ENCODE results near the gene PTF1A. TPM values are rescaled to one million over a fixed set of nuclear protein-coding genes. Genes with fewer than 3 reads are reported as not detected.

Gene PTF1A
- total RNA-seq, 1 donor from 2014 or later = not detected

DNA sequence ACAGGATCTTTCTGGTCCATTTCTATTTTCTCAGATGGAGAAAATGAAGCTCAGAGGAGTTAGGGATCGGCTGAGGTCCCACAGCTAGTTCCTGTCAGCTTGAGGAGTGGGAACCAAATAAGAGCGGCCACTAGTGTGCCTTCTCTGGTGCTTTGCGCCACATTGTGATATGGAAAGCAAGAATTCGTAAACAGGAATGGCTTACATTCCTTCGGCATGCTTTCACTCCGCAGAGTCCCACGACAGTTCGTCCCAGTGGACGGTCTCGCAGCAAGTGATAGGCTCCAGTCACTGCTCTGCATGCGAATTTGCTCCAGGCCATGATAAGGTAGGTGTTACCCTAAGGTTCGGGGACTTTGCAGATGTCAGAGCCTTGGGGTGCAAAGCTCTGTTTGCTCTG, 41.5 kb upstream of the PTF1A start:
- Histone ChIP-seq H3K4me2 (ENCODE audit: low read length) (no peak overlapping the region), H2AFZ (ENCODE audit: low read depth, low read length) (no peak overlapping the region), H4K20me1 (ENCODE audit: insufficient read depth, low read length) (no peaks in the 10 kb centered on the region), H3K79me2 (ENCODE audit: insufficient read depth, low read length) (no peaks in the 10 kb centered on the region), H3K27me3 (ENCODE audit: insufficient read depth, low read length) (no peaks in the 10 kb centered on the region), H3K27ac (ENCODE audit: low read depth, low read length) (no peak overlapping the region), H3K9me3 (ENCODE audit: insufficient read depth, low read depth, low read length) (no peaks in the 10 kb centered on the region), H3K9ac (ENCODE audit: low read length) (no peak overlapping the region), H3K36me3 (ENCODE audit: insufficient read depth, low read length) (no peaks in the 10 kb centered on the region), H3K4me1 (ENCODE audit: insufficient read depth, low read length) (no peaks in the 10 kb centered on the region), H3K4me3 (ENCODE audit: insufficient read depth, low read depth, low read length) (no peak overlapping the region)
- Mint-ChIP-seq H3K27me3 (ENCODE audit: low read depth, unreplicated experiment) (peaks cover 16% of the 10 kb centered on the region), H3K36me3 (ENCODE audit: low read depth, unreplicated experiment) (no peaks in the 10 kb centered on the region), H3K9me3 (ENCODE audit: unreplicated experiment) (peaks cover 2% of the 10 kb centered on the region), H3K27ac (ENCODE audit: unreplicated experiment) (no peak overlapping the region), H3K4me3 (ENCODE audit: unreplicated experiment) (no peak overlapping the region), H3K4me1 (ENCODE audit: low read depth, unreplicated experiment) (no peaks in the 10 kb centered on the region)
- no peak for TF ChIP-seq CTCF (IDR thresholded peaks at IDR 0.05; ENCODE audit: insufficient read depth, low read depth, low read length)
- TF ChIP-seq EZH2 (IDR thresholded peaks at IDR 0.05; ENCODE audit: insufficient read depth, low read length) = no peak
- FAIRE-seq (no peak), DNase-seq (ENCODE audit: low read depth) (no peak)

- Mint-ChIP-seq H3K9me3 (ENCODE audit: unreplicated experiment) (peaks cover 2% of the 10 kb centered on the region), H3K4me3 (ENCODE audit: unreplicated experiment) (no peak overlapping the region), H3K36me3 (ENCODE audit: low read depth, unreplicated experiment) (no peaks in the 10 kb centered on the region), H3K27ac (ENCODE audit: unreplicated experiment) (no peak overlapping the region), H3K27me3 (ENCODE audit: low read depth, unreplicated experiment) (peaks cover 20% of the 10 kb centered on the region), H3K4me1 (ENCODE audit: low read depth, unreplicated experiment) (no peaks in the 10 kb centered on the region)
- FAIRE-seq (no peak), DNase-seq (ENCODE audit: low read depth) (no peak)
- TF ChIP-seq CTCF (IDR thresholded peaks at IDR 0.05; ENCODE audit: insufficient read depth, low read depth, low read length) (no peak), EZH2 (IDR thresholded peaks at IDR 0.05; ENCODE audit: insufficient read depth, low read length) (no peak)
- no peaks in the 10 kb centered on the region for H3K79me2 ChIP-seq (ENCODE audit: insufficient read depth, low read length)
- H3K4me3 ChIP-seq (ENCODE audit: insufficient read depth, low read depth, low read length) = no peak overlapping the region
- H3K36me3 ChIP-seq (ENCODE audit: insufficient read depth, low read length) = no peaks in the 10 kb centered on the region
- no peak overlapping the region for H3K4me2 ChIP-seq (ENCODE audit: low read length)
- H3K27me3 ChIP-seq (ENCODE audit: insufficient read depth, low read length) = no peaks in the 10 kb centered on the region
- no peaks in the 10 kb centered on the region for H3K4me1 ChIP-seq (ENCODE audit: insufficient read depth, low read length)
- no peaks in the 10 kb centered on the region for H3K9me3 ChIP-seq (ENCODE audit: insufficient read depth, low read depth, low read length)
- no peaks in the 10 kb centered on the region for H4K20me1 ChIP-seq (ENCODE audit: insufficient read depth, low read length)
- H3K27ac ChIP-seq (ENCODE audit: low read depth, low read length) = no peak overlapping the region
- H2AFZ ChIP-seq (ENCODE audit: low read depth, low read length) = no peak overlapping the region
- no peak overlapping the region for H3K9ac ChIP-seq (ENCODE audit: low read length)
These were observed 41.0 kb upstream of the PTF1A start for GRCh38 chr10:23151071-23151470.

- FAIRE-seq = no peak
- H3K36me3 Mint-ChIP-seq (ENCODE audit: low read depth, unreplicated experiment) = no peaks in the 10 kb centered on the region
- Histone ChIP-seq H3K4me1 (ENCODE audit: insufficient read depth, low read length) (no peaks in the 10 kb centered on the region), H3K27ac (ENCODE audit: low read depth, low read length) (no peak overlapping the region), H3K4me2 (ENCODE audit: low read length) (no peak overlapping the region), H4K20me1 (ENCODE audit: insufficient read depth, low read length) (no peaks in the 10 kb centered on the region), H3K36me3 (ENCODE audit: insufficient read depth, low read length) (no peaks in the 10 kb centered on the region), H3K27me3 (ENCODE audit: insufficient read depth, low read length) (no peaks in the 10 kb centered on the region), H2AFZ (ENCODE audit: low read depth, low read length) (no peak overlapping the region), H3K9me3 (ENCODE audit: insufficient read depth, low read depth, low read length) (no peaks in the 10 kb centered on the region), H3K79me2 (ENCODE audit: insufficient read depth, low read length) (no peaks in the 10 kb centered on the region), H3K4me3 (ENCODE audit: insufficient read depth, low read depth, low read length) (no peak overlapping the region), H3K9ac (ENCODE audit: low read length) (no peak overlapping the region)
- H3K27ac Mint-ChIP-seq (ENCODE audit: unreplicated experiment) = no peak overlapping the region
- no peaks in the 10 kb centered on the region for H3K4me1 Mint-ChIP-seq (ENCODE audit: low read depth, unreplicated experiment)
- peaks cover 34% of the 10 kb centered on the region for H3K27me3 Mint-ChIP-seq (ENCODE audit: low read depth, unreplicated experiment)
- TF ChIP-seq EZH2 (IDR thresholded peaks at IDR 0.05; ENCODE audit: insufficient read depth, low read length) (no peak), CTCF (IDR thresholded peaks at IDR 0.05; ENCODE audit: insufficient read depth, low read depth, low read length) (no peak)
- DNase-seq (ENCODE audit: low read depth) = no peak
- peaks cover 3% of the 10 kb centered on the region for H3K9me3 Mint-ChIP-seq (ENCODE audit: unreplicated experiment)
- H3K4me3 Mint-ChIP-seq (ENCODE audit: unreplicated experiment) = no peak overlapping the region
These were observed 36.9 kb upstream of the PTF1A start for GRCh38 chr10:23155169-23155568.
